ENCODE measurements around the gene CABP7.

CABP7 gene

GRCh38 chr22:29684244-29684643, 35.6 kb upstream of the CABP7 start:
- TF ChIP-seq, protein P1, sequence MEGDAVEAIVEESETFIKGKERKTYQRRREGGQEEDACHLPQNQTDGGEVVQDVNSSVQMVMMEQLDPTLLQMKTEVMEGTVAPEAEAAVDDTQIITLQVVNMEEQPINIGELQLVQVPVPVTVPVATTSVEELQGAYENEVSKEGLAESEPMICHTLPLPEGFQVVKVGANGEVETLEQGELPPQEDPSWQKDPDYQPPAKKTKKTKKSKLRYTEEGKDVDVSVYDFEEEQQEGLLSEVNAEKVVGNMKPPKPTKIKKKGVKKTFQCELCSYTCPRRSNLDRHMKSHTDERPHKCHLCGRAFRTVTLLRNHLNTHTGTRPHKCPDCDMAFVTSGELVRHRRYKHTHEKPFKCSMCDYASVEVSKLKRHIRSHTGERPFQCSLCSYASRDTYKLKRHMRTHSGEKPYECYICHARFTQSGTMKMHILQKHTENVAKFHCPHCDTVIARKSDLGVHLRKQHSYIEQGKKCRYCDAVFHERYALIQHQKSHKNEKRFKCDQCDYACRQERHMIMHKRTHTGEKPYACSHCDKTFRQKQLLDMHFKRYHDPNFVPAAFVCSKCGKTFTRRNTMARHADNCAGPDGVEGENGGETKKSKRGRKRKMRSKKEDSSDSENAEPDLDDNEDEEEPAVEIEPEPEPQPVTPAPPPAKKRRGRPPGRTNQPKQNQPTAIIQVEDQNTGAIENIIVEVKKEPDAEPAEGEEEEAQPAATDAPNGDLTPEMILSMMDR (IDR thresholded peaks at IDR 0.05; ENCODE audit: insufficient read depth, low read depth, low read length, missing control alignments) = no peak
- no peak overlapping the region for H3K4me3 ChIP-seq (ENCODE audit: low read depth, low read length)
- DNase-seq (ENCODE audit: low read depth) = no peak

- H3K4me3 ChIP-seq (ENCODE audit: low read depth, low read length) = no peak overlapping the region
- TF ChIP-seq, protein P1 (IDR thresholded peaks at IDR 0.05; ENCODE audit: insufficient read depth, low read depth, low read length, missing control alignments) = no peak
- DNase-seq (ENCODE audit: low read depth) = no peak
Measured at GRCh38 chr22:29689206-29689879, 30.5 kb upstream of the CABP7 start.

DNA sequence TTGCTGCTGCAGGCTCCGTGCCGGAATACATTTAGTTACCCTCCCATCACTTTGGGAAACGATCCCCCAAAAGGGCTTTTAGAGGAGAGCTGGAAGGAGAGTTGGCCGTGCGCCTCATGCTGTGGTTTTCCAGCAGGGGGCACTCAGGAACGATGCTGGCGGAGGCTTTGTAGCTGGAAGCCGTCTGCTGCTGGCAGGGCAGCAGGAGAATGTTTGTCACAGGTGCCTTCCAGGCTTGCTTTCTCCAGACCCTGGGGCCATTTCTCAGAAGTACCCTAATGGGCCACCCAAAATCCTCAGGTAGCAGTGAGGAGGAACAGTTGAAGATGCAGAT, 30.0 kb upstream of the CABP7 start:
- no peak overlapping the region for H3K4me3 ChIP-seq (ENCODE audit: low read depth, low read length)

GRCh38 chr22:29690476-29690875, 29.3 kb upstream of the CABP7 start:
- no peak for DNase-seq (ENCODE audit: low read depth)
- H3K4me3 ChIP-seq (ENCODE audit: low read depth, low read length) = no peak overlapping the region
- TF ChIP-seq, protein P1 (IDR thresholded peaks at IDR 0.05; ENCODE audit: insufficient read depth, low read depth, low read length, missing control alignments) = no peak

More for the DNA sequence above, 30.0 kb upstream of the CABP7 start:
- peak; percentile 21 for DNase-seq (ENCODE audit: low read depth)
- TF ChIP-seq, protein P1 (IDR thresholded peaks at IDR 0.05; ENCODE audit: insufficient read depth, low read depth, low read length, missing control alignments) = peak; percentile 44

GRCh38 chr22:29691636-29692326, 28.0 kb upstream of the CABP7 start:
- DNase-seq (ENCODE audit: low read depth) = no peak
- H3K4me3 ChIP-seq (ENCODE audit: low read depth, low read length) = no peak overlapping the region
- TF ChIP-seq, protein P1 (IDR thresholded peaks at IDR 0.05; ENCODE audit: insufficient read depth, low read depth, low read length, missing control alignments) = no peak

GRCh38 chr22:29692327-29692640, 27.5 kb upstream of the CABP7 start:
- TF ChIP-seq, protein P1 (IDR thresholded peaks at IDR 0.05; ENCODE audit: insufficient read depth, low read depth, low read length, missing control alignments) = no peak
- no peak for DNase-seq (ENCODE audit: low read depth)
- no peak overlapping the region for H3K4me3 ChIP-seq (ENCODE audit: low read depth, low read length)

DNA sequence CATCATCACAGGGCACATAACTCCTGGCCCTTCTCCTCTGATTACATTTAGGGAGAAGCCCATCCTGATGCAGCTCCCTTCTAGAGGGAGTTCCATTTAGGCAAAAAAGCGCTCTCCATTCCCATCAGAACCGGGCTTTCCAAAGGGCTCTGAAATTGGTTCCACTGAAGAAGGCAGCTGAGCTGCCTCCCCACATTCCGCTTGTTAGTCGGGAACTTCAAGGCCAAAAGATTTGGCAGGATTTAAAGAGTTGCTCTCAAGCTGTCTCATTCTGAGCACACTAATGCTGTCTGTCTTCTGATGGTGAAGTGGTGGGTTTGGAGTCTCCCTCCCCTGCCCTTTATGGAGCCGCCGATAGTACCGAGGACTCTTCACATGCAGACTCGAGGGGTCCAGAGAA, 26.6 kb upstream of the CABP7 start:
- no peak for DNase-seq (ENCODE audit: low read depth)
- H3K4me3 ChIP-seq (ENCODE audit: low read depth, low read length) = no peak overlapping the region

More for the DNA sequence above, 26.6 kb upstream of the CABP7 start:
- TF ChIP-seq, protein P1 (IDR thresholded peaks at IDR 0.05; ENCODE audit: insufficient read depth, low read depth, low read length, missing control alignments) = no peak

Data from GM12865 (cell line).